Stimulated activated CD4-positive, alpha-beta T cell treated with anti-CD3 and anti-CD28 coated beads, Interleukin-4, amount 100 ng/mL, for 24 hours (primary cell): Measurements from ENCODE around the gene MYZAP.

Experiments
- DNase-seq: peaks from one replicate; pipeline ENCODE4 v3.0.0-alpha.2; 2020

MYZAP gene

DNA sequence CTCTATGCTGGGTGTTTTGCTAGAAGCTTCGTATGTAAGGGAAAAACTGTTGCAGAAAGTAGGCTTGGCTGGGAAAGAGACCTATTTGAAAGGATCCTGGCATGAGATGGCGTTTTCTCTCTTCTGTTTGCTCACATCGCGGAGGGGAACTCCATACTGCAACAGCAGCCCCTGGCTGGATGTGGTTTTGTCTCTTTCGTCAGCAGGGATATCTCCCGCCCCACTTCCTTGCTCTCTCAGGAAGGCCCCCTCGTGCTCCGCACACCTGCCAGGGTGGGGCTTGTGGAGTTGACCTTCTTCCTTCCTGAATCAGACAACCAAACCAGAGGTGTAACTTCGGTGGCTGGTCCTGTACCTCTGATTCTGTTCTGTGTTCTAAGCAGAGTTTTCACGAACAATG is 26.4 kb upstream of the MYZAP start:
- DNase-seq = peak; percentile 27

DNA sequence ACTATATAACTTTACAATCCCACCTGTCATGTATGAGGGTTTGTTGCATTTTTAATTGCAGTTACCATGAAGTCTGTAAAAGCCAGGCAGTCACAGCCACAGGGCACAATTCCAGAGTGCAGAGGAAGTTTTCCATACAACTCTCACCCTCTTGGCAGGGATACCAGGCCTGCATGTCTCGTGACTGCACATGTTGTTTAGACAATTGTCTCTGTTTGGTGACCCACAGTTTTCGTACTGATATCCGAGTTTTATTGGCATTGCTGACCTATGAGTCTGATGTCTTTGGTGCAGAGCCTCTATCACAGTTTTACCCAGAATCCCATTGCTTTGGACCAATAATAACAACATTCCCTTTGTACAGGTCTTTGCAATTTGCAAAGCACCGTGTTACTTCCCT is 24.9 kb upstream of the MYZAP start:
- no peak for DNase-seq

DNA sequence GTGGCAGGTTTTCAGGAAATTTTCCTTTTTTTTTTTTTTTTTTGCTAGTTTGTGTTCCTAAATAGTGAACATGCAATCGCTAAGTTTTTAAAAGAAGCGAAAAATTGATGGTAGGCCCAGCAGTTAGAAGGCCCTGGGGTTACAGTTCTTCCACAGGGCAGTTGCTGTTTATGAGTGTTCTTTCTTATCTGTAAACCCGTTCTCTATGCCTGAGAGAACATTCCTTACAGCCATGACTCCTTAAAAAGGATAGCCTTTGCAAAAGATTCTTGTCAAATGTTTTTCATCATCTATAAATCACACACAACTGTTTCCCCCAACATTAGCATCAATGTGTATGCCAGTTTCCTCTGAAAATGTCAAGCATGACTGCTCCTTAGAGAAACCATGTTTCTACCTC is 23.8 kb upstream of the MYZAP start:
- DNase-seq = no peak

DNA sequence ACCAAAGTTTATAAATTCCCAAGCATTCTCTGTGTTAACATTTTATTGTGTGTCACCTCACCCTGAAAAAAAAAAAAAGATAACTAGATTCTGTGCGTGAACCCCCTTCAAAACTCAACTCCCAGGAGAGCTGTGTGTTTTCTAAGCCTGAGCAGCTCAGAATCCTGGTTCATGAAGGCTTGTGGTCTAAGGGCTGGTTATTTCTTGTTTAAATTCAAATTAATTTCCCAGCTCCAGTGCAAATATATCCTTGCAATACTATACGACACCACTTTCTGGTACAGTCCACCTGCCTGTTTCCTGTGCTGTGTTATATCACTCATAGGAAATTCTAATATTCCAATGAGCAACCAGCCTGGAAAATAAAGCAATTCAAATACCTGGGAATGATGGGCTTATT is 23.4 kb upstream of the MYZAP start:
- DNase-seq = no peak

DNA sequence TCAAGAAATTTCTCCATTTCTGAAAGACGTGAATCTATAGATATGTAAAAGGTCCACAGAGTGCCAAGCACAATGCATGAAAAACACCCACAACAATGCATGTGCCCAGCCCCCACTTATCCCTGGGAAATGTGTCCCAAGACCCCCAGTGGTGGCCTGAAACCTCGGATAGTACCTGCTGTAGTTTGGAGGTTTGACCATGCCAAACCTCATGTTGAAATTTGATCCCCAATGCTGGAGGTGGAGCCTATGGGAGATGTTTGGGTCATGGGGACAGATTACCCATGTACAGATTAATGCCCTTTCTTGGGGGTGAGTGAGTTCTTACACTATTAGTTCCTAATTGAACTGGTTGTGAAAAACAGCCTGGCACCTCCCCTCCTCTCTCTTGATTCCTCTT is 21.4 kb upstream of the MYZAP start:
- DNase-seq = no peak

DNA sequence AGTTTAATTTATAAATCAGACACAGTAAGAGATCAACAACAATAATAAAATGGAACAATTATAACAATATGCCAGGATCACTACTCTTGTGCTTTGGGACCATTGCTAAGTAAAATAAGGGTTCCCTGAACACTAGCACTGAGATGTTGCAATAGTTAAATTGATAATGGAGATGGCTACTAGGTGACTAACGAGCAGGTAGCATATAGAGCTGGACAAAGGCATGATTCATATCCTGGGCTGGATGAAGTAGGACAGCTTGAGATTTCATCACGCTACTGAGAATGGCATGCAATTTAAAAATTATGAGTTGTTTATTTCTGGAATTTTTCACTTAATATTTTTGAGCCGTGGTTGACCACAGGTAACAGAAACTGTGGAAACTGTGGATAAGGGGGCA is 20.7 kb upstream of the MYZAP start:
- no peak for DNase-seq

DNA sequence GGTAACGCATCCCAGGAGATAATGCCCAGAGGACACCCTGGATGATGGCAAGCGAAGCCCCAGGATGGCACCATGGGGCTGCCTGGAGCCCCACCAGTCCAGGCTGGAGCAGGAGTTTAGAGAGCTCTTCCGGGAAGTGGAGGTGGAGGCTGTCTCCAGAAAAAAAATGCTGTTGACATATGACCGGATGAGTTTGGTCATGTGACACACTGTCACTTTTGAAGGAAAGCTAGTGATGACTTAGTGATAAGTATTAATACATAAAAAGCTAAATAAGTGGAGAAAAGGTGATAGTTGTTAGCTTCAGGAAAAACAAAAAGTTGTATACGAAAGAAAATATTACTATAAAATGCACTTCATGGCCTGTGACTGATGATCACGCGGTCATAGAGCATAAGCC is 20.0 kb upstream of the MYZAP start:
- no peak for DNase-seq

DNA sequence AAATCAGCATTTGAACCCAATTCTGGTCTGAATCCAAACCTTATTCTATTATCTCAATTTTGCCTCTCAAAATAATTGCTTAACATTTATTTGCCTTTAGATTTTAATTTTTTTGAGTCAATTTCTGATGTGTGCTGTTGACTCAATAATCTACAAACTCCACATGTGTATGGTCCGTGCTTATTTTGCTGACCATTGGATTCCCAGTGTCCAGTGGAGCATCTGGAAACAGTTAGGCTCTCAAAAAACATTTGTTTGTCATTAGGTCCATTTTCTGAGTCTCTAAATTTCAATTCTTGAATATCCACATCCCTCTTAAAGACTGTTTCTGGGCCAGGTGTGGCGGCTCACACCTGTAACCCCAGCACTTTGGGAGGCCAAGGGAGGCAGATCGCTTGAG is 19.2 kb upstream of the MYZAP start:
- DNase-seq = no peak

DNA sequence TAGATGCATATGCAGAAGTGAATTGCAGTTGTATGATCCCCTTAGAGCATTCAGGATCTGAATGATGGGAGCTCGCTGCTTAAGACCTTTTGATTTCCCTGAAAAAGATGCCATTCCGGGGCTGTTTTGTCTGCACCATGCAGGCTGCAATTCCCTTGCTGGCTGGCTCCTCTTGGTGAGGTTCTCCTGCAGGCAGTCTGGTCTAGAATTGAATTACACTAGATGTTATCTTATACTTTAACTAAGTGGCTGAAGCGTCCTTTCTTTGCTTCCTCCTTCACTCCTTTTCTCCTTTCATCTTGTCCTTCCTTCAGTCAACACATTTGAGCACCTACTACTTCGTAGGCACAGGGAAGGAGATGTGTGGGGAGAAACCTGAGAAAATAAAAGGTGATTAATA is 18.6 kb upstream of the MYZAP start:
- DNase-seq = no peak

DNA sequence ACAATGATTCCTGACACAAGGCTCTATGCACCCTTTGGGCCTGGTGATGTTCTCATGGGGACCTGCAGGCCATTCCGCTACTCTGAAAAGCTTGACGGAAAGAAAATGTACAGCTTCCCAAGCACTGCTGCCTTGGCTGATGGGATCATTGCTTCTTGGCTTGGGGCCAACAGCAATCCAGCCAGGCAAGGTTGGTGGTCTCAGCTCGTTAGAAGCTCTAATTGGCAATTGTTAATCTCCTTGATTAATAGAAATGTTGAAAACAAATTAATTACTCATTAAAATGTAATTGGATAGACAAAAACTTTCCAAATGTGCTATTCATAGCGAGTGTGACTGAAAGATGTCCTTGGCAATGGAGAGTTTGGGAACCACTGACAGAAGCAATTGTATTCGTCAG is 16.3 kb upstream of the MYZAP start:
- DNase-seq = no peak

DNA sequence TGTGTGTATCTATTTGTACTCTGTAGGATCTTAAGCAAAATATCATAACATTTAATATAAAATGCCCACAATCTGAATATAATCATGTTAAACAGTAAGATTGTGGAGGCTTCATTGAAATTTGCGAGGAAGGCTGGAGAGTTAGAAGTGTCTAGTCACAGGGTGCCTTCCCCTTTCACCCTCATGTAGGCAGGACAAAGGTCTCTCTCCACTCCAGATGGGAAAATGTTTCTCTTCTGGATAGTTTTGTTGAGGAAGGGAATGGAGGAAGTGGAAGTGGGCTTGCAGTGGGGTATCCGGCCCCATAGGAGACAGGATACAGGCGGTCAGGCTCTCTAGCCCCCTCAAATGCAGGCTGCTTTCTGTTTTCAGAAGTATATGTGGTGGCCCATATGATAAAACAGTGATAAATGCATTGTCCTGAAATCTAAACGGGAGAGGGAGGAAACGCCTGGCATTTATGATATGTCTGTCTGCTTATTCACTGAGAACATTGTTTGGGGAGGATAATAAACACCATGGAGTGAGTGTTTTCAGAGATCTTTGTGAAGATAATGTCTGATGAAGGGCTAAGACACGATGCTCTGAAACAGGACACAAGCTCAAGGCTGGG is 13.3 kb upstream of the MYZAP start:
- DNase-seq = no peak

DNA sequence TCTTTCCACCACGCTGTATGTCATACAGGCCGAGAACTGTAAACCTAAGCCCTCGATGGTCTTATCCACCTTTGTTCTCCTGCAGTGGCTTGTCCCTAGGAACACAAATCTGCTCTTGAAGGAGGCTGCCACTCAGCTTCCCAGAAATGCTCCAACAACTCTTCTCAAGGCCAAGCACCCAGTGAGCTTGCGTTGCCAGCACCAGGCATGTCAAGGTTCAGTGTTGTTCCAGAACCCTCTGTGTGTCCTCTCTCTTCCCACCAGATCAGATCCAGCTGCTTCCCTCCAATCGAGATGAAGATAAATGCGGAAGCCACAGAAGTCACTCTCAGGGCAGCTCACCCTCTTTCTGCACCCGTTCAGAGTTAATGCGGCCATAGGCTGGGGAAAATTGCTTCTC is 11.3 kb upstream of the MYZAP start:
- no peak for DNase-seq

DNA sequence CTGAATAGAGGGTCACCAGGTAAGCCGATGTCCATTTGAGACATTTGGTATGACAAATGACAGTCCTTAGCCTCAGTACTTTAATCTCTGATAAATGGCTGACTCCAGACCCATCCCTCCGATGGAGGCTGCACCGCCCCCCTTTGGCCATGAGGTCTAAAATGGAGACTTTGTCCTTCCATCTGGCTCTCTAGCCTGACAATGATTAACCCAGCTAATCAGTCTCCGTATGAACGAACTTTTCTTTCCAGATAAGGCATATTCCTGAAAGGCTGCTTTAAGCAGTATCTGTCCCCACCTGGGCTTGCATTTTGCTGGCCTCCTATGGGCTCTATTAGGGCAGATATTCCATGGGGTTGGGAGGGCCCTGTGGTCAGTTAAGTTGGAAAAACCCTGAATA is 10.8 kb upstream of the MYZAP start:
- DNase-seq = no peak

DNA sequence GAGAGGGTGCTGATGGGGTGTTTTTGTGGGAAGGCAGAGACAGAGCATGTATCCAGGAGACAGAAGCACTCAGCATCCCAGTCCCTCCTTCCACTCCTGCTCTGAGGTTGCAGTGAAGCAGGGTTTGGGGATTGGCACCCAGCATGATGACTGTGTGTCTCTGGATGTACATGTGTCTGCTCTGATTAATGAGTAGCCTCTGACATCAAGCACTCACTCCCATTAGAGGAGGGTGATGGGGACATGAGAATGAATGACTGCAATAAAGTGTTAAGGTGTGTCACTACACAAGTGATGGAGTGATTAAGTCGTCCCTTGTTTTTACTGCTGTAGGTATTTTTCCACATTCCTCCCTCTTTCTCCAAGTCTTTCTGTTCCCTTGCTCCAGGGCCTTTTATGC is 9.6 kb upstream of the MYZAP start:
- no peak for DNase-seq

DNA sequence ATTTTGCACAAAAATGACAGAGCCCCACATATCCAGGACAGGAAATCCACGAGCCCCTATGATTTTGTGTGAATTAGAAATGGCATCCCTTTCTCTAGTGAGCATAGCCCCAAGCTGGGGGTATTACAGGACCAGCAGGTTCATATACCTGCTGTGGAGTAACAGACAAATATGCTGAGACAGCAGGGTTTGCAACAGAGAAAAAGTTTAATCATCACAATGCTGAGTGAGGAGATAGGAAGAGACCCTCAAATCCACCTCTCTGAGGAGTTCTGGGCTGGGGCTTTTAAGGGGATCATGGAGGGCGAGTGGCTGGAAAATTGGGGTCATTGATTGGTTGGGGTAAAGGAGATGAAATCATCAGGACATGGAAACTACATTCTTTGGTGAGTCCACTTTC is 8.4 kb upstream of the MYZAP start:
- DNase-seq = no peak

DNA sequence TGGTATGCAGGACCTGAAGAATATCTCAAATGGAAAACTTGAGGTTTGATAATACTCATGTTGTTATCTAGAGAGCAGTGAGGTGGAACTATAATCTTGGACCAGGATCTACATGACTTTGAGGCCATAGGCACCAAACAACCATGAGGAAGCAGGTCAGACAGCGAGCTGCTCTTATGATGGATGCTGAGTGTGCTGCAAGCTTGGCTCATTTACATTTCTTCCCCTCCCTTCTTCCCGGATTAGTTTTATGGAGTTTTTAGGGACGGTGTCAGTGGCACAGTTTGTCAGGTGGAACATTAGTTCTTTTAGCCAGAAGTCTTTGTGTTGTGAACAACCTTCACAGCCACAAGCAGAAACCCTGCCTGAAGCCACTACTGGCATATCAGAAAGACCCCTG is 8.0 kb upstream of the MYZAP start:
- DNase-seq = no peak

DNA sequence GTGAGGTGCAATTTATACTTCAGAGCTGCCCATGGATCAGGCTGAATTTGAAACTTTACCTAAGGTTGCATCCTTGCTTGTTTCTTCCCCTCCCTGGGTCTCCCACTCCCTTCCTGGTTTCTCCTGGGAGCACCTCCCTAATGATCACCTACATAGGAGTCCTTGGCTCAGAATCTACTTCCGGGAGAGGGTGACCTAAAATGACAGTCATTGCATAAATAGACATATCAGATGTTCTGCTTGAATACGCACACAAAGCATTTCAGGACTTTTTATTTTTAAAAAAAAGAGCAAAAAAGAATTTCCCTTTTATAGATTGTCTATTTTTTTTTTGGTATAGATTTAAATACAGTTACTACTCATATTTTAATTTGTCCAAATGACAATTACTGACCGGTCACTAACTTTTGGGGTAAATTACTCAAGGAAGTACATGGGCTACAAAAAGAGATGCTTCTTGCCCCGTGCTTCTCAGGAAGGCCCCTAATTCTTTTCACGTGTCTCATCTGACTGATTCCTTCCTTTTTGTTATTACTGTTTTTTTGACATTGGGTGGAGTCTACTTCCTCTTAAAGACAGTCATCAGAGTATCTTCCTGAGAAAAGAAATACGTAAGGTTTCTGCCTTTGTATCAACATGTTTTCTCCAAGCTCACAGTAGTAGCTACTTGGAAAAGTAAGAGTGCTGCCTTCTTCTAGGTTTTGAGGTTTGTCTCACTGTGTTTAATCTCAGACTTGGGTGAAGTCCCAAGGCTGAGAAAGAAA is 4.9 kb upstream of the MYZAP start:
- no peak for DNase-seq

DNA sequence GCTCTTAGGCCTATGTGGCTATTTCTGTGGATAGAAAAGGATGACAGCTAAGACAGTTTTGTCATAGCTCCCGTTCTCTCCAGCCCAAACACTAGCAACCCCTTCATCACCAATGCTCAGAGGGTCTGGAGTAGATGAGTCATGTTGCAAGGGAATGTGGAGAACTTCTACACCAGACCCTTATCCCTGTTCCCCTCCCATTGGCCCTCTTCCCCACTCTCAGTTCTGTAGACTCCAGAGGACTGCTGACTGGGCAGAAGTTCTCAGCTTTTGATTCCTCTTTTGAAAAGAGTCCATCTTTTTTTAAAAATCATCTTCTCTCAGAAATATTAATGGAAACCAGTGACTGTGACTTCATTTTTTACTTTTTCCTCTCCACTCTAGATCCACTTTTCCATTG is 2.4 kb upstream of the MYZAP start:
- no peak for DNase-seq

DNA sequence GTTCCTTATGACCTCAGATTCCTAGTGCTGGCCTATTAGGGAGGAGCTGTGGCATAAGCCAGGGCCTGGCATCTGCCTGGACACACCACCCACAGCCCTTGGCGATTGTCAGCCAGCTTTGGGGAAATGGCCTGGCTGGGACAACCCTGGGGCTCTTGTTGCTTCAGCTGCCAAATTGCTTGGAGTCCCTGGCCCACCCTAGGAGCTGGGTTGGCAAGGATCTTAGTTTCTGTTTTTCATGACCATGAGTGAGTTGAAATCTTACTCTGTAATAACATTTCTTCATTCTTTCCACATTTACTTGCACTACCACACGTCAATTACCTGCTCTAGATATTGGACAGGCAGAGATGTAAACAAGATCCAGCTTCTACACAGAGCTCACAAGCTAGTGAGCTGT is 1.9 kb upstream of the MYZAP start:
- no peak for DNase-seq

DNA sequence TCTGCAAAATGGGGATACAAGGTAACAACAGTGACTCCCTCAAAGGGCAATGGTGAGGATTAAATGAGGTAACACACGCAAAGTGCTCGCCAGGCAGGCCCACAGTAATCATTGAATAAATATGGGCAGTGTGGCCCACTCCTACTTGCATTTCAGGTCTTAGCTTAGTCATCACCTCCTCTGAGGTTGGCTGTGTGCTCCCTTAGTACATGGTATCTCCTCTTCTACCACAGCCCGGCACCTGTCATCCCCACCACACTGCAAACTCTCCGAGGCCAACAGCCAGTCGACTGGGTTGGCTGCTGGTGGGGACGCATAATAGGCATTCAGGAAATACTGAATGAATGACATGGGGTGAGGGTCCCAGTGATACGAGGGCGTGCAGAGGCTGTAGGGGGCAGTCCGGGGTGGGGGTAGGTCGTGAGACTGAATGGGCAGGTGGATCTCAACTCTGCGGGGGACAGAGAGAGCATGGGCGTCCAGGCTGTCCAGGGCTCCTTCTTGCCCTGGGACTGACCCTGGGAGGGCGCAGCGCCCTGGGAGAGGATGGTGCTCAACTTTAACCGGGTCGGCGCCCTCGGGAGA is 375 bp upstream of the MYZAP start:
- peak; percentile 17 for DNase-seq

DNA sequence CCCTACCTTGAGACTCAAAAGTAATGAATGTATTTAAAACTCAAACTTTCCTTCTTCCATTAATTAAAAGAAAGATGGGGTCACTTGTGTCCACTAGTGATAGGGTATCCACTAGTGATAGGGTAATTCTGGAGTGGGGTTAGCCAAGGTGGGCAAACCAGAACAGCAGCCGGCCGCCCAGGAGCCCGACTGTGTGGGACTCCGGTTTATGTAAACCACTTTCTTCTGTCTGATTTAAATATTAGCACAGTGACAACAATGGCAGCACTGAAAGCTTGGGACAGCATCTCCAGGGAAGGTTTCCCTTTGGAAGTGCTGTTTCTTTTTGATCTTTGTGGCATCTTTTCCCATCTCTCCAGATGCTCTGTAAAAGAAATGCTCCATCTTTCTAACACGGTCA is 722 bp downstream of the MYZAP start:
- DNase-seq = no peak

DNA sequence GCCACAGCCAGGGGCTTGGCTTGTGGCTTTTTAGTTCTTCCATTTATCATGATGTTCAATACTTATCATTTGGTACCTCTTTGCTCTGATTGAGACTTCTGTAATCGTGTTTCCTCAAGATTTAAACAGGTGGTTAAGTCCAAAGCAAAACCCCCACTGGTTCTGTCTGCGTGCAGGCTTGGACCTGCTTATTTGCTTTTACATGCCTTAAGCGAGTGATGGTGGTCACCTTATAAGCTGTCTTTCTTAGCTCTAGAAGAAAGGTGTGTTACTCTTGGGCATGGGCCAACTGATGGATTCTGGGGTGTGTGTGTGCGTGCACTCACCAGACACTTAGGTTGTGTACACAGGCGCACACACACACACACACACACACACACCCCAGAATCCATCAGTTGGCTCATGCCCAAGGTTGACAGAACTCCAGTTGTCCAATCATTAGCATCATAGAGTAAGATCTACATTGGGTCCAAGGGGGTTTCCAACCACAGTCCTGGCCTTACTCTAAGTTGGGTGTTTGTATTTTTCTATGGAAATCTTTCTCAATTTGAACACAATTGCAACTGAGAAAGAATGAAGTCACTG is 1.2 kb downstream of the MYZAP start:
- DNase-seq = no peak

DNA sequence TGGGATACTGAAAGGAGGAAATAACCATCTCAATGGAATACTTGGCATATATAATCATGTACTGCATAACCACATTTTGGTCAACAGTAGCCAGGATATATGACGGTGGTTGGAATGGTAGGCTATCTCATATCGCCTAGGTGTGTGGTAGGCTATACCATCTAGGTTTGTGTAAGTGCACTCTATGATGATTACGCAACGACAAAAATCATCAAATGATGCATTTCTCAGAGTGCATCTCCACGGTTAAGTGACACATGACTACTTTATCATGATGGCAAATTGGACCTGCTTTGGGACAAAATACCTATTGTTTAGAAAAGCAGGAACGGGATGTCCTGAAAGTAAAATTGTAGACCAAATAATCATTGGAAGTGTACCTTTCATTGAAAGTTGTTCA is 2.8 kb downstream of the MYZAP start:
- no peak for DNase-seq
